ENCODE data around the gene MMP14.

The MMP14 gene

GRCh38 chr14:22794551-22794951, 41.8 kb upstream of the MMP14 start:
- DNase-seq (ENCODE audit: low read depth) = no peak
- H3K4me3 ChIP-seq (ENCODE audit: low read depth, low read length) = no peak overlapping the region
- no peak for TF ChIP-seq MAX (IDR thresholded peaks at IDR 0.05; ENCODE audit: low read depth, low read length)
- TF ChIP-seq POLR2A (IDR thresholded peaks at IDR 0.05; ENCODE audit: extremely low read depth, insufficient read length) = no peak

GRCh38 chr14:22796087-22796707, 40.2 kb upstream of the MMP14 start:
- no peak overlapping the region for H3K4me3 ChIP-seq (ENCODE audit: low read depth, low read length)
- TF ChIP-seq MYC (IDR thresholded peaks at IDR 0.05; ENCODE audit: low read depth, low read length) (no peak), MAX (IDR thresholded peaks at IDR 0.05; ENCODE audit: low read depth, low read length) (no peak), CTCF (IDR thresholded peaks at IDR 0.05; ENCODE audit: low read depth, low read length) (no peak), POLR2A (IDR thresholded peaks at IDR 0.05; ENCODE audit: extremely low read depth, insufficient read length) (no peak)
- DNase-seq (ENCODE audit: low read depth) = no peak

GRCh38 chr14:22797017-22797917, 39.1 kb upstream of the MMP14 start:
- TF ChIP-seq CTCF (IDR thresholded peaks at IDR 0.05; ENCODE audit: low read depth, low read length) = no peak
- no peak for TF ChIP-seq MYC (IDR thresholded peaks at IDR 0.05; ENCODE audit: low read depth, low read length)
- no peak for TF ChIP-seq MAX (IDR thresholded peaks at IDR 0.05; ENCODE audit: low read depth, low read length)
- no peak for TF ChIP-seq POLR2A (IDR thresholded peaks at IDR 0.05; ENCODE audit: extremely low read depth, insufficient read length)
- H3K4me3 ChIP-seq (ENCODE audit: low read depth, low read length) = no peak overlapping the region
- DNase-seq (ENCODE audit: low read depth) = no peak

GRCh38 chr14:22798528-22798927, 37.9 kb upstream of the MMP14 start:
- peak; percentile 54 for DNase-seq (ENCODE audit: low read depth)
- no peak for TF ChIP-seq POLR2A (IDR thresholded peaks at IDR 0.05; ENCODE audit: extremely low read depth, insufficient read length)
- TF ChIP-seq MYC (IDR thresholded peaks at IDR 0.05; ENCODE audit: low read depth, low read length) = no peak
- no peak for TF ChIP-seq CTCF (IDR thresholded peaks at IDR 0.05; ENCODE audit: low read depth, low read length)
- no peak for TF ChIP-seq MAX (IDR thresholded peaks at IDR 0.05; ENCODE audit: low read depth, low read length)
- no peak overlapping the region for H3K4me3 ChIP-seq (ENCODE audit: low read depth, low read length)

- no peak overlapping the region for H3K4me3 ChIP-seq (ENCODE audit: low read depth, low read length)
- no peak for TF ChIP-seq POLR2A (IDR thresholded peaks at IDR 0.05; ENCODE audit: extremely low read depth, insufficient read length)
- no peak for TF ChIP-seq MAX (IDR thresholded peaks at IDR 0.05; ENCODE audit: low read depth, low read length)
- no peak for TF ChIP-seq CTCF (IDR thresholded peaks at IDR 0.05; ENCODE audit: low read depth, low read length)
- no peak for TF ChIP-seq MYC (IDR thresholded peaks at IDR 0.05; ENCODE audit: low read depth, low read length)
- no peak for DNase-seq (ENCODE audit: low read depth)
Measured at GRCh38 chr14:22800346-22800745, 36.0 kb upstream of the MMP14 start.

- no peak for TF ChIP-seq MYC (IDR thresholded peaks at IDR 0.05; ENCODE audit: low read depth, low read length)
- TF ChIP-seq POLR2A (IDR thresholded peaks at IDR 0.05; ENCODE audit: extremely low read depth, insufficient read length) = no peak
- no peak for TF ChIP-seq MAX (IDR thresholded peaks at IDR 0.05; ENCODE audit: low read depth, low read length)
- TF ChIP-seq CTCF (IDR thresholded peaks at IDR 0.05; ENCODE audit: low read depth, low read length) = no peak
- no peak overlapping the region for H3K4me3 ChIP-seq (ENCODE audit: low read depth, low read length)
- DNase-seq (ENCODE audit: low read depth) = no peak
Measured at GRCh38 chr14:22801716-22802115, 34.7 kb upstream of the MMP14 start.

All from NB4 (cell line).